Testis (tissue), 2 donors: ENCODE measurements around the gene SPCS1.

ENCODE experiments used
- CTCF ChIP-seq, 3 experiments: fragments of 450-650 bp in 2 of 3; fragments of 200-600 bp in 1 of 3; sonication (generic) in 1 of 3; IDR thresholded peaks; one replicate each; pipeline ENCODE4 v1.5.1; 2016 to 2019; ENCODE audit warnings: antibody characterized with exemption in 3 of 3, mild to moderate bottlenecking in 2 of 3, moderate library complexity in 1 of 3
- POLR2A ChIP-seq: fragments of 450-650 bp; IDR thresholded peaks from one replicate; pipeline ENCODE4 v1.6.1; 2017; ENCODE audit warnings: antibody characterized with exemption, mild to moderate bottlenecking, moderate library complexity

- no peak for TF ChIP-seq CTCF (IDR thresholded peaks at IDR 0.05)
- no peak for TF ChIP-seq POLR2A
These were observed 15.3 kb downstream of the SPCS1 start for GRCh38 chr3:52721002-52721729.
